ENCODE measurements around the gene ELF2.

The ELF2 gene

DNA sequence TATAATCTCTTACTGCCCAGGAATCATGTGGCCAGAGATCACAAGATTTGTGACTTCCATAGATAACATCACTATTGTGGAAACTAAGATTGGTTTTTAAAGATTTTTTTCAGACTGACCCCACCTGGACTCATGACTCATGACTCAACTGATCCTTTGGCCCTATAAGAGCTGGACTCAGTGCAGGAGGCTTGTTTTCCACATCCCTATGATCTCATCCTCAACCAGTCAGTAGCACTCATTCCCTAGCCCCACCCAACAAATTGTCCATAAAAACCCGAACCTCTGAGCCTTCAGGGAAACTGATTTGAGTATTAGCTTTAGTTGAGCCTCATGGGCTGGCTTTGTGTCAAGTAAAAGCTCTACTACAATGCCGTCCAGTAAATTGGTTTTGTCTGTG, 169.4 kb downstream of the ELF2 start:
- TF ChIP-seq ZBTB7A (IDR thresholded peaks at IDR 0.05; ENCODE audit: low read depth): no peak
- TF ChIP-seq EP300 (IDR thresholded peaks at IDR 0.05; ENCODE audit: borderline replicate concordance): no peak
- TF ChIP-seq TEAD4 (IDR thresholded peaks at IDR 0.05): no peak
- no peak for TF ChIP-seq TCF12 (IDR thresholded peaks at IDR 0.05; ENCODE audit: low read depth)

Data from Ishikawa (cell line).